ENCODE data around the gene ARHGEF28.

DNA sequence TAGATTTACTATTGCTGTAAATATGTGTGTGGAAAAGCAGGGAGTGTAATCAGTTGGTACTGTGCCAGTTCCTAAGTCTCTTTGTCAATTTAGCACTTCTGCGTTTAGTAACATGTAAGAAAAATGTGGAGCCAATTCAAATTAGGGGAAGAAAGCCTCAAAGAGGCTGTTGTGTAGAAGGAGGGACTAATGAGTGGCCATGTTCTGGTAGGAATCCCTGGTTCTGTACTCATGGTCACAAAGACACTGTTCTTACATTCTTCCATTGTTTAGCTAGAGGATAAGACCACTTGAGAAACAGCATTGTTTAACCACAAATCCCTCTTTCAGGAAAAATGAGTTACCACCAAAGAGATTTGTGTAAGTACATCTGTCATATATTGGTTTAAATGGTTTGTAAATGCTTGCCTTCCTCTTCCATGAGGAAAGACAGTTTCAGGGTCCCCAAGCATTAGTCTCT, 14.9 kb downstream of the ARHGEF28 start:
- TF ChIP-seq, protein P1, sequence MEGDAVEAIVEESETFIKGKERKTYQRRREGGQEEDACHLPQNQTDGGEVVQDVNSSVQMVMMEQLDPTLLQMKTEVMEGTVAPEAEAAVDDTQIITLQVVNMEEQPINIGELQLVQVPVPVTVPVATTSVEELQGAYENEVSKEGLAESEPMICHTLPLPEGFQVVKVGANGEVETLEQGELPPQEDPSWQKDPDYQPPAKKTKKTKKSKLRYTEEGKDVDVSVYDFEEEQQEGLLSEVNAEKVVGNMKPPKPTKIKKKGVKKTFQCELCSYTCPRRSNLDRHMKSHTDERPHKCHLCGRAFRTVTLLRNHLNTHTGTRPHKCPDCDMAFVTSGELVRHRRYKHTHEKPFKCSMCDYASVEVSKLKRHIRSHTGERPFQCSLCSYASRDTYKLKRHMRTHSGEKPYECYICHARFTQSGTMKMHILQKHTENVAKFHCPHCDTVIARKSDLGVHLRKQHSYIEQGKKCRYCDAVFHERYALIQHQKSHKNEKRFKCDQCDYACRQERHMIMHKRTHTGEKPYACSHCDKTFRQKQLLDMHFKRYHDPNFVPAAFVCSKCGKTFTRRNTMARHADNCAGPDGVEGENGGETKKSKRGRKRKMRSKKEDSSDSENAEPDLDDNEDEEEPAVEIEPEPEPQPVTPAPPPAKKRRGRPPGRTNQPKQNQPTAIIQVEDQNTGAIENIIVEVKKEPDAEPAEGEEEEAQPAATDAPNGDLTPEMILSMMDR (IDR thresholded peaks at IDR 0.05; ENCODE audit: poor library complexity), result no peak
- TF ChIP-seq EZH2 (IDR thresholded peaks at IDR 0.05; ENCODE audit: borderline replicate concordance) (no peak), EZH2phosphoT487 (IDR thresholded peaks at IDR 0.05; ENCODE audit: low read depth, severe bottlenecking, unreplicated experiment) (no peak)
